Loucy (cell line): ENCODE results near the gene CARS2.

ENCODE experiments used
- H2AFZ ChIP-seq: fragments of 200-600 bp; sonication (generic); 2 replicates; pipeline ENCODE4 v1.6.0; 2016; ENCODE audit warnings: antibody characterized with exemption, mild to moderate bottlenecking, low read length, moderate library complexity
- H3F3A ChIP-seq: fragments of 200-600 bp; 2 replicates; pipeline ENCODE4 v1.6.0; 2016; ENCODE audit warnings: antibody characterized with exemption, low read depth, mild to moderate bottlenecking
- H3K27me3 ChIP-seq: fragments of 200-600 bp; sonication (generic); 2 replicates; pipeline ENCODE4 v1.6.1; 2014; ENCODE audit warnings: low read length, mild to moderate bottlenecking; ENCODE audit not compliant: insufficient read depth, poor library complexity, severe bottlenecking
- H3K36me3 ChIP-seq: fragments of 200-600 bp; sonication (generic); 2 replicates; pipeline ENCODE4 v1.6.1; 2016; ENCODE audit warnings: low read length; ENCODE audit not compliant: insufficient read depth
- H3K4me1 ChIP-seq: fragments of 200-600 bp; sonication (generic); 2 replicates; pipeline ENCODE4 v1.5.1; 2014; ENCODE audit warnings: low read length, mild to moderate bottlenecking; ENCODE audit not compliant: insufficient read depth, poor library complexity, severe bottlenecking
- H3K4me2 ChIP-seq: fragments of 200-600 bp; sonication (generic); 2 replicates; pipeline ENCODE4 v1.6.0; 2014; ENCODE audit warnings: antibody characterized with exemption, low read length, low read depth, mild to moderate bottlenecking; ENCODE audit not compliant: poor library complexity, severe bottlenecking
- H3K4me3 ChIP-seq: fragments of 200-600 bp; sonication (generic); 2 replicates; pipeline ENCODE4 v1.5.1; 2014; ENCODE audit warnings: low read length, mild to moderate bottlenecking, mixed read lengths; ENCODE audit not compliant: poor library complexity, severe bottlenecking
- H3K79me2 ChIP-seq: fragments of 200-600 bp; sonication (generic); 2 replicates; pipeline ENCODE4 v1.6.1; 2014; ENCODE audit warnings: low read length; ENCODE audit not compliant: insufficient read depth
- H3K9ac ChIP-seq: fragments of 200-600 bp; sonication (generic); 2 replicates; pipeline ENCODE4 v1.6.0; 2014; ENCODE audit warnings: mild to moderate bottlenecking, low read depth, low read length, moderate library complexity; ENCODE audit not compliant: poor library complexity, severe bottlenecking
- H3K9me2 ChIP-seq: fragments of 200-600 bp; sonication (generic); replicated peaks from 2 replicates; pipeline ENCODE4 v1.6.1; 2016; ENCODE audit warnings: low read depth, low read length, mixed read lengths
- H3K9me3 ChIP-seq: fragments of 200-600 bp; sonication (generic); 2 replicates; pipeline ENCODE4 v1.6.1; 2014; ENCODE audit warnings: mild to moderate bottlenecking, antibody characterized with exemption, low read length, low read depth; ENCODE audit not compliant: insufficient read depth
- H4K20me1 ChIP-seq: fragments of 200-600 bp; sonication (generic); 2 replicates; pipeline ENCODE4 v1.6.0; 2014; ENCODE audit warnings: antibody characterized with exemption, low read length, mild to moderate bottlenecking; ENCODE audit not compliant: insufficient read depth, poor library complexity, severe bottlenecking
- CTCF ChIP-seq: fragments of 200-600 bp; sonication (generic); conservative IDR thresholded peaks from 2 replicates; pipeline ENCODE4 v1.5.1; 2014; ENCODE audit warnings: mild to moderate bottlenecking, antibody characterized with exemption, low read length
- EZH2phosphoT487 ChIP-seq: fragments of 200-600 bp; IDR thresholded peaks from 2 replicates; pipeline ENCODE4 v1.6.1; 2018; ENCODE audit warnings: antibody characterized with exemption, mild to moderate bottlenecking, moderate library complexity, borderline replicate concordance

CARS2 gene

GRCh38 chr13:110653851-110654250, 52.1 kb downstream of the CARS2 start:
- no peaks in the 10 kb centered on the region for H3K27me3 ChIP-seq
- peaks cover 8% of the 10 kb centered on the region for H3K4me1 ChIP-seq
- H3K36me3 ChIP-seq, result peaks cover 35% of the 10 kb centered on the region; the same call in 1 of the 2 replicates
- H3F3A ChIP-seq, result no peaks in the 10 kb centered on the region
- no peak overlapping the region for H3K9ac ChIP-seq
- H3K9me2 ChIP-seq, result no peaks in the 10 kb centered on the region
- no peak overlapping the region for H3K4me2 ChIP-seq
- no peak overlapping the region for H3K4me3 ChIP-seq
- no peak overlapping the region for H2AFZ ChIP-seq
- no peaks in the 10 kb centered on the region; the same call in 1 of the 2 replicates for H3K79me2 ChIP-seq
- H3K9me3 ChIP-seq, result no peaks in the 10 kb centered on the region
- peaks cover 17% of the 10 kb centered on the region for H4K20me1 ChIP-seq
- no peak for TF ChIP-seq CTCF
- TF ChIP-seq EZH2phosphoT487, result no peak

DNA sequence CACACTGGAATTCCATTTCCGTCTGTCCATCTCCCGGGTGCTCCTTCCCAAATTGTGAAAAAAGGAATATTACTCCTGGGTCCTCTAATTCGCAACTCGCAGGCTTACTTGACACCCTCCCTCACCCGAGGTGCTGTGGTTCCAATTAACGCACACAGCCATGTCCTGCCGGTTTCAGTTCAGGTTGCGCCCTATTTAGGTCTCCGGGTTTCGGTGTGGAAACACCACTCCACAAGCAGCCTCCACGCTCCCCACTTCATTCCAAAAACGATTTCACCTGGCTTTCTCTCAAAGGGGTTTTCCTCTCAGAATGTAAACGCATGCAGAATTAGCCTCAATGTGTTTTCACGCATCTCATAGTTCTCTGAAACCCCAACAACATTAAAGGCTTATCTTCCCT, 52.6 kb downstream of the CARS2 start:
- H3F3A ChIP-seq, result no peaks in the 10 kb centered on the region
- peaks cover 35% of the 10 kb centered on the region; the same call in 1 of the 2 replicates for H3K36me3 ChIP-seq
- H2AFZ ChIP-seq, result no peak overlapping the region
- H3K27me3 ChIP-seq, result no peaks in the 10 kb centered on the region
- H3K4me3 ChIP-seq, result no peak overlapping the region
- TF ChIP-seq CTCF (no peak), EZH2phosphoT487 (no peak)
- no peaks in the 10 kb centered on the region for H3K9me3 ChIP-seq
- no peaks in the 10 kb centered on the region; the same call in 1 of the 2 replicates for H3K79me2 ChIP-seq
- H3K4me1 ChIP-seq, result peaks cover 7% of the 10 kb centered on the region
- H3K4me2 ChIP-seq, result no peak overlapping the region
- H3K9ac ChIP-seq, result no peak overlapping the region
- H4K20me1 ChIP-seq, result peaks cover 17% of the 10 kb centered on the region
- no peaks in the 10 kb centered on the region for H3K9me2 ChIP-seq

- Histone ChIP-seq H3K4me3 (no peak overlapping the region), H3K9me3 (no peaks in the 10 kb centered on the region), H3K9me2 (no peaks in the 10 kb centered on the region), H2AFZ (no peak overlapping the region), H3K4me2 (no peak overlapping the region), H3K9ac (no peak overlapping the region), H3F3A (no peaks in the 10 kb centered on the region), H3K27me3 (no peaks in the 10 kb centered on the region), H3K36me3 (peaks cover 35% of the 10 kb centered on the region; the same call in 1 of the 2 replicates), H4K20me1 (peaks cover 13% of the 10 kb centered on the region), H3K4me1 (peaks cover 2% of the 10 kb centered on the region), H3K79me2 (no peaks in the 10 kb centered on the region; the same call in 1 of the 2 replicates)
- TF ChIP-seq CTCF, result no peak
- no peak for TF ChIP-seq EZH2phosphoT487
Measured at GRCh38 chr13:110652764-110653163, 53.2 kb downstream of the CARS2 start.
